ENCODE results near the gene DLGAP1.

DNA sequence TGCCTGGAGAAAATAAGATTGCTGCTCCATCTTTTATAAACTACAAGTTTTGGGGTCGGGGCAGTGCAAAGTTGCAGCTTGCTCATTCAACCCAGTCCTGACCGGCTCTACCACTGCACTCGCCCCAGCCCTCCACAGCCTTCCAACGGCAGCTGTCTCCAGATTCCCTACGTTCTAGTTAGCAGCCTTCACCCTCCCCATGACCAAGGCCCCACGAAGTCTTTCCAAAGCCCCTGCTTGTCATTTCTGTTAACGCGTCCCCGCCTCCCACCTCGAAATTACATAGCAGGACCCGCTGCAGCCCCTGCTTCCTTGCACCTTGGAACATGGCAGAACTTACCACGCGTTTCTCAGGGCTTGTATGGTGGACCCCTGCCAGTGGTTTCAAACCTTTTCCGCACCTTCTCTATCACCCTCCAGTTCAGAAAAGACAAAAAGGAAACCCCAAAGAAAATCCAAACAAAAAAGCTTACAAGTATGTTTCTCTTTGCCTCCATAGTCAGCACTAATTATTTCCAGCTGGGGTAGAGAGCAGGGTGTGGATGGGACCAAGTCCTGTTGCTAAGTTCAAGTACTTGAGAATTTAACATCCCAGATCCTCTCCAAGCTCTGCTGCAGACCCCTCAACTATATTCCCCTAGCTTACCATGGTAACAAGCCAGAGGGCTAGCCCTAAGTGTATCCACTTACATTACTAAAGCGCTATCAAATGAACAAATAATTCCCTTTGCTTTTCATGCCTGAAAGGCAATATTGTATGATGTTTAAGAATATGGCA is 843.6 kb downstream of the DLGAP1 start:
- TF ChIP-seq POLR2A (IDR thresholded peaks at IDR 0.05; ENCODE audit: low read depth, low read length) (no peak), IKZF1 (conservative IDR thresholded peaks at IDR 0.05) (no peak), NFYB (IDR thresholded peaks at IDR 0.05; ENCODE audit: insufficient read depth, low read depth, low read length) (no peak), NFIC (IDR thresholded peaks at IDR 0.05; ENCODE audit: low read depth, low read length) (no peak), EP300 (IDR thresholded peaks at IDR 0.05; ENCODE audit: borderline replicate concordance in 1 of 2, control insufficient read depth in 1 of 2, low read depth in 2 of 2, low read length in 2 of 2) (no peak), ELK1 (IDR thresholded peaks at IDR 0.05; ENCODE audit: low read depth, low read length) (no peak), E2F4 (IDR thresholded peaks at IDR 0.05; ENCODE audit: low read depth, low read length) (no peak), SMC3 (IDR thresholded peaks at IDR 0.05; ENCODE audit: borderline replicate concordance, low read length) (no peak), EZH2 (IDR thresholded peaks at IDR 0.05; ENCODE audit: borderline replicate concordance, control insufficient read depth, low read depth, low read length) (no peak), RAD21 (IDR thresholded peaks at IDR 0.05; ENCODE audit: insufficient read depth, low read depth, low read length) (no peak), POLR2AphosphoS5 (IDR thresholded peaks at IDR 0.05; ENCODE audit: low read length) (no peak)
- TF ChIP-seq, protein P1, sequence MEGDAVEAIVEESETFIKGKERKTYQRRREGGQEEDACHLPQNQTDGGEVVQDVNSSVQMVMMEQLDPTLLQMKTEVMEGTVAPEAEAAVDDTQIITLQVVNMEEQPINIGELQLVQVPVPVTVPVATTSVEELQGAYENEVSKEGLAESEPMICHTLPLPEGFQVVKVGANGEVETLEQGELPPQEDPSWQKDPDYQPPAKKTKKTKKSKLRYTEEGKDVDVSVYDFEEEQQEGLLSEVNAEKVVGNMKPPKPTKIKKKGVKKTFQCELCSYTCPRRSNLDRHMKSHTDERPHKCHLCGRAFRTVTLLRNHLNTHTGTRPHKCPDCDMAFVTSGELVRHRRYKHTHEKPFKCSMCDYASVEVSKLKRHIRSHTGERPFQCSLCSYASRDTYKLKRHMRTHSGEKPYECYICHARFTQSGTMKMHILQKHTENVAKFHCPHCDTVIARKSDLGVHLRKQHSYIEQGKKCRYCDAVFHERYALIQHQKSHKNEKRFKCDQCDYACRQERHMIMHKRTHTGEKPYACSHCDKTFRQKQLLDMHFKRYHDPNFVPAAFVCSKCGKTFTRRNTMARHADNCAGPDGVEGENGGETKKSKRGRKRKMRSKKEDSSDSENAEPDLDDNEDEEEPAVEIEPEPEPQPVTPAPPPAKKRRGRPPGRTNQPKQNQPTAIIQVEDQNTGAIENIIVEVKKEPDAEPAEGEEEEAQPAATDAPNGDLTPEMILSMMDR (IDR thresholded peaks at IDR 0.05 in 2 of 3, conservative IDR thresholded peaks at IDR 0.05 in 1 of 3; ENCODE audit: control insufficient read depth in 2 of 3, extremely low read depth in 1 of 3, insufficient read depth in 1 of 3, low read depth in 3 of 3, low read length in 3 of 3) = no peak
- TF ChIP-seq, protein P2, sequence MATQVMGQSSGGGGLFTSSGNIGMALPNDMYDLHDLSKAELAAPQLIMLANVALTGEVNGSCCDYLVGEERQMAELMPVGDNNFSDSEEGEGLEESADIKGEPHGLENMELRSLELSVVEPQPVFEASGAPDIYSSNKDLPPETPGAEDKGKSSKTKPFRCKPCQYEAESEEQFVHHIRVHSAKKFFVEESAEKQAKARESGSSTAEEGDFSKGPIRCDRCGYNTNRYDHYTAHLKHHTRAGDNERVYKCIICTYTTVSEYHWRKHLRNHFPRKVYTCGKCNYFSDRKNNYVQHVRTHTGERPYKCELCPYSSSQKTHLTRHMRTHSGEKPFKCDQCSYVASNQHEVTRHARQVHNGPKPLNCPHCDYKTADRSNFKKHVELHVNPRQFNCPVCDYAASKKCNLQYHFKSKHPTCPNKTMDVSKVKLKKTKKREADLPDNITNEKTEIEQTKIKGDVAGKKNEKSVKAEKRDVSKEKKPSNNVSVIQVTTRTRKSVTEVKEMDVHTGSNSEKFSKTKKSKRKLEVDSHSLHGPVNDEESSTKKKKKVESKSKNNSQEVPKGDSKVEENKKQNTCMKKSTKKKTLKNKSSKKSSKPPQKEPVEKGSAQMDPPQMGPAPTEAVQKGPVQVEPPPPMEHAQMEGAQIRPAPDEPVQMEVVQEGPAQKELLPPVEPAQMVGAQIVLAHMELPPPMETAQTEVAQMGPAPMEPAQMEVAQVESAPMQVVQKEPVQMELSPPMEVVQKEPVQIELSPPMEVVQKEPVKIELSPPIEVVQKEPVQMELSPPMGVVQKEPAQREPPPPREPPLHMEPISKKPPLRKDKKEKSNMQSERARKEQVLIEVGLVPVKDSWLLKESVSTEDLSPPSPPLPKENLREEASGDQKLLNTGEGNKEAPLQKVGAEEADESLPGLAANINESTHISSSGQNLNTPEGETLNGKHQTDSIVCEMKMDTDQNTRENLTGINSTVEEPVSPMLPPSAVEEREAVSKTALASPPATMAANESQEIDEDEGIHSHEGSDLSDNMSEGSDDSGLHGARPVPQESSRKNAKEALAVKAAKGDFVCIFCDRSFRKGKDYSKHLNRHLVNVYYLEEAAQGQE (IDR thresholded peaks at IDR 0.05; ENCODE audit: low read depth, low read length) = no peak
- TF ChIP-seq, protein P3, sequence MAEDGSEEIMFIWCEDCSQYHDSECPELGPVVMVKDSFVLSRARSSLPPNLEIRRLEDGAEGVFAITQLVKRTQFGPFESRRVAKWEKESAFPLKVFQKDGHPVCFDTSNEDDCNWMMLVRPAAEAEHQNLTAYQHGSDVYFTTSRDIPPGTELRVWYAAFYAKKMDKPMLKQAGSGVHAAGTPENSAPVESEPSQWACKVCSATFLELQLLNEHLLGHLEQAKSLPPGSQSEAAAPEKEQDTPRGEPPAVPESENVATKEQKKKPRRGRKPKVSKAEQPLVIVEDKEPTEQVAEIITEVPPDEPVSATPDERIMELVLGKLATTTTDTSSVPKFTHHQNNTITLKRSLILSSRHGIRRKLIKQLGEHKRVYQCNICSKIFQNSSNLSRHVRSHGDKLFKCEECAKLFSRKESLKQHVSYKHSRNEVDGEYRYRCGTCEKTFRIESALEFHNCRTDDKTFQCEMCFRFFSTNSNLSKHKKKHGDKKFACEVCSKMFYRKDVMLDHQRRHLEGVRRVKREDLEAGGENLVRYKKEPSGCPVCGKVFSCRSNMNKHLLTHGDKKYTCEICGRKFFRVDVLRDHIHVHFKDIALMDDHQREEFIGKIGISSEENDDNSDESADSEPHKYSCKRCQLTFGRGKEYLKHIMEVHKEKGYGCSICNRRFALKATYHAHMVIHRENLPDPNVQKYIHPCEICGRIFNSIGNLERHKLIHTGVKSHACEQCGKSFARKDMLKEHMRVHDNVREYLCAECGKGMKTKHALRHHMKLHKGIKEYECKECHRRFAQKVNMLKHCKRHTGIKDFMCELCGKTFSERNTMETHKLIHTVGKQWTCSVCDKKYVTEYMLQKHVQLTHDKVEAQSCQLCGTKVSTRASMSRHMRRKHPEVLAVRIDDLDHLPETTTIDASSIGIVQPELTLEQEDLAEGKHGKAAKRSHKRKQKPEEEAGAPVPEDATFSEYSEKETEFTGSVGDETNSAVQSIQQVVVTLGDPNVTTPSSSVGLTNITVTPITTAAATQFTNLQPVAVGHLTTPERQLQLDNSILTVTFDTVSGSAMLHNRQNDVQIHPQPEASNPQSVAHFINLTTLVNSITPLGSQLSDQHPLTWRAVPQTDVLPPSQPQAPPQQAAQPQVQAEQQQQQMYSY (CRISPR knock-in tag; IDR thresholded peaks at IDR 0.05) = no peak
